IMR-90 (cell line): Measurements from ENCODE around the gene ERC2. TPM values are rescaled to one million over a fixed set of nuclear protein-coding genes. Genes with fewer than 3 reads are reported as not detected.

ENCODE experiments used
- ATAC-seq: fragments of 200-7000 bp; cut with Tn5 transposase; 2 replicates; pipeline ENCODE4 v1.9.1; 2020; ENCODE audit warnings: low read depth, mild to moderate bottlenecking, moderate library complexity
- BruUV-seq: library from RNA; stranded (reverse); fragments of 400-500 nt; replicated peaks from 2 replicates; lab custom pipeline; 2021; lab: Mats Ljungman, UMichigan
- CTCF ChIA-PET: fragments of 300-600 bp; formaldehyde crosslinking; extraction: SDS; loops from one replicate; lab custom pipeline; 2021; ENCODE audit warnings: antibody characterized with exemption; lab: Yijun Ruan, JAX
- POLR2A ChIA-PET: fragments of 300-600 bp; sonication (Branson Sonifier 250); formaldehyde crosslinking; loops from one replicate; lab custom pipeline; 2022; ENCODE audit warnings: antibody characterized with exemption; ENCODE audit not compliant: unreplicated experiment; lab: Charles Lee
- DNase-seq: peaks from one replicate; pipeline ENCODE4 v3.0.0; 2013
- H2AFZ ChIP-seq: replicated peaks from 2 replicates; pipeline ENCODE3; 2013; ENCODE audit warnings: low read length, mild to moderate bottlenecking; ENCODE audit not compliant: poor library complexity
- H2AK5ac ChIP-seq: 2 replicates; pipeline ENCODE4 v1.6.1; 2013; ENCODE audit warnings: low read depth, low read length, inconsistent platforms
- H2AK9ac ChIP-seq: replicated peaks from 2 replicates; pipeline ENCODE3; 2013; ENCODE audit warnings: mild to moderate bottlenecking, low read depth, low read length, moderate library complexity; ENCODE audit not compliant: poor library complexity
- H2BK120ac ChIP-seq: 2 replicates; pipeline ENCODE4 v1.6.1; 2013; ENCODE audit warnings: low read depth, low read length, inconsistent platforms
- H2BK15ac ChIP-seq: 3 replicates; pipeline ENCODE4 v1.6.1; 2013; ENCODE audit warnings: low read depth, low read length, inconsistent platforms
- H2BK20ac ChIP-seq: 2 replicates; pipeline ENCODE4 v1.6.1; 2013; ENCODE audit warnings: low read depth, mild to moderate bottlenecking, inconsistent platforms, low read length, moderate library complexity
- H2BK5ac ChIP-seq: 2 replicates; pipeline ENCODE4 v1.6.1; 2013; ENCODE audit warnings: mild to moderate bottlenecking, low read depth, low read length, inconsistent platforms; ENCODE audit not compliant: poor library complexity, severe bottlenecking
- H3K14ac ChIP-seq: replicated peaks from 2 replicates; pipeline ENCODE4 v1.6.1; 2013; ENCODE audit warnings: low read depth, low read length, inconsistent platforms
- H3K18ac ChIP-seq: 2 replicates; pipeline ENCODE4 v1.6.1; 2013; ENCODE audit warnings: low read depth, low read length, control low read depth
- H3K23ac ChIP-seq: 2 replicates; pipeline ENCODE4 v1.6.1; 2013; ENCODE audit warnings: low read depth, low read length, inconsistent platforms
- H3K27ac ChIP-seq: 2 replicates; pipeline ENCODE4 v1.5.1; 2013; ENCODE audit warnings: mild to moderate bottlenecking, control low read depth, low read length; ENCODE audit not compliant: insufficient read depth
- H3K27me3 ChIP-seq: 2 replicates; pipeline ENCODE4 v1.6.1; 2013; ENCODE audit warnings: low read length; ENCODE audit not compliant: control insufficient read depth, insufficient read depth
- H3K36me3 ChIP-seq: 2 replicates; pipeline ENCODE4 v1.6.1; 2013; ENCODE audit warnings: low read length, mixed read lengths; ENCODE audit not compliant: control insufficient read depth, insufficient read depth
- H3K4ac ChIP-seq: 2 replicates; pipeline ENCODE4 v1.6.1; 2013; ENCODE audit warnings: low read depth, low read length, inconsistent platforms
- H3K4me1 ChIP-seq: 2 replicates; pipeline ENCODE4 v1.6.1; 2013; ENCODE audit warnings: low read length, mixed read lengths; ENCODE audit not compliant: control insufficient read depth, insufficient read depth
- H3K4me2 ChIP-seq: 2 replicates; pipeline ENCODE4 v1.6.1; 2013; ENCODE audit warnings: low read depth, mild to moderate bottlenecking, control low read depth, low read length, moderate library complexity
- H3K4me3 ChIP-seq: 2 replicates; pipeline ENCODE4 v1.5.1; 2013; ENCODE audit warnings: low read depth, mild to moderate bottlenecking, control low read depth, low read length, moderate library complexity; ENCODE audit not compliant: insufficient read depth
- H3K56ac ChIP-seq: 2 replicates; pipeline ENCODE4 v1.6.1; 2013; ENCODE audit warnings: low read length, inconsistent platforms; ENCODE audit not compliant: insufficient read depth; ENCODE audit errors: extremely low read depth
- H3K79me1 ChIP-seq, 2 experiments: 2 replicates each; pipeline ENCODE4 v1.6.1; 2013; ENCODE audit warnings: low read length in 2 of 2, inconsistent platforms in 1 of 2, low read depth in 1 of 2
- H3K9ac ChIP-seq: 2 replicates; pipeline ENCODE4 v1.6.1; 2013; ENCODE audit warnings: low read depth, low read length, control low read depth
- H3K9me1 ChIP-seq: 2 replicates; pipeline ENCODE4 v1.6.1; 2013; ENCODE audit warnings: low read length, inconsistent platforms; ENCODE audit not compliant: insufficient read depth
- H3K9me3 ChIP-seq: 2 replicates; pipeline ENCODE4 v1.6.1; 2013; ENCODE audit warnings: low read length; ENCODE audit not compliant: control insufficient read depth, insufficient read depth
- H4K20me1 ChIP-seq: 2 replicates; pipeline ENCODE4 v1.6.1; 2013; ENCODE audit warnings: low read length, inconsistent platforms; ENCODE audit not compliant: insufficient read depth
- H4K5ac ChIP-seq: 2 replicates; pipeline ENCODE4 v1.6.1; 2013; ENCODE audit warnings: mild to moderate bottlenecking, low read depth, low read length, control low read depth
- H4K8ac ChIP-seq, 2 experiments: 2 replicates each; pipeline ENCODE4 v1.6.1; 2013; ENCODE audit warnings: low read depth in 2 of 2, low read length in 2 of 2, control low read depth in 1 of 2, inconsistent platforms in 1 of 2
- H4K91ac ChIP-seq: 2 replicates; pipeline ENCODE4 v1.6.1; 2013; ENCODE audit warnings: low read depth, low read length, inconsistent platforms; ENCODE audit not compliant: insufficient read depth
- BHLHE40 ChIP-seq: fragments of 150-350 bp; IDR thresholded peaks from 2 replicates; pipeline ENCODE4 v1.6.1; 2016; ENCODE audit warnings: mild to moderate bottlenecking, low read depth, low read length
- CEBPB ChIP-seq: IDR thresholded peaks from 2 replicates; pipeline ENCODE4 v1.6.1; 2012; ENCODE audit warnings: low read depth, low read length, improper control_type of control experiment
- CHD1 ChIP-seq: IDR thresholded peaks from 2 replicates; pipeline ENCODE4 v1.6.1; 2012; ENCODE audit warnings: low read depth, low read length, improper control_type of control experiment
- CTCF ChIP-seq: conservative IDR thresholded peaks from 2 replicates; pipeline ENCODE4 v1.5.1; 2012; ENCODE audit warnings: mild to moderate bottlenecking, low read depth, low read length, improper control_type of control experiment
- ELK1 ChIP-seq: fragments of 150-350 bp; IDR thresholded peaks from 2 replicates; pipeline ENCODE4 v1.6.1; 2016; ENCODE audit warnings: low read depth, mild to moderate bottlenecking, low read length, moderate library complexity, borderline replicate concordance
- FOS ChIP-seq: fragments of 150-350 bp; IDR thresholded peaks from 2 replicates; pipeline ENCODE4 v1.6.1; 2016; ENCODE audit warnings: low read depth, low read length
- MAFK ChIP-seq: IDR thresholded peaks from 2 replicates; pipeline ENCODE4 v1.6.1; 2012; ENCODE audit warnings: low read depth, low read length, improper control_type of control experiment
- MAZ ChIP-seq: IDR thresholded peaks from 2 replicates; pipeline ENCODE4 v1.6.1; 2012; ENCODE audit warnings: low read depth, mild to moderate bottlenecking, low read length, improper control_type of control experiment, moderate library complexity, borderline replicate concordance
- MXI1 ChIP-seq: IDR thresholded peaks from 2 replicates; pipeline ENCODE4 v1.6.1; 2012; ENCODE audit warnings: low read depth, mild to moderate bottlenecking, low read length, moderate library complexity, borderline replicate concordance
- NFE2L2 ChIP-seq: fragments of 150-350 bp; IDR thresholded peaks from 2 replicates; pipeline ENCODE4 v1.6.1; 2016; ENCODE audit warnings: low read depth, mild to moderate bottlenecking, low read length
- POLR2A ChIP-seq: IDR thresholded peaks from 2 replicates; pipeline ENCODE4 v1.6.1; 2012; ENCODE audit warnings: mild to moderate bottlenecking, low read depth, low read length
- RAD21 ChIP-seq: IDR thresholded peaks from 2 replicates; pipeline ENCODE4 v1.6.1; 2012; ENCODE audit warnings: low read length, improper control_type of control experiment
- RCOR1 ChIP-seq: IDR thresholded peaks from 2 replicates; pipeline ENCODE4 v1.6.1; 2012; ENCODE audit warnings: mild to moderate bottlenecking, low read length, improper control_type of control experiment; ENCODE audit not compliant: insufficient replicate concordance
- RFX5 ChIP-seq: IDR thresholded peaks from 2 replicates; pipeline ENCODE4 v1.8.0; 2012; ENCODE audit warnings: low read depth, mild to moderate bottlenecking, low read length, moderate library complexity
- SMC3 ChIP-seq: fragments of 150-350 bp; IDR thresholded peaks from 2 replicates; pipeline ENCODE4 v1.6.1; 2016; ENCODE audit warnings: low read depth, mild to moderate bottlenecking, antibody characterized with exemption, low read length, moderate library complexity
- USF2 ChIP-seq: fragments of 150-350 bp; IDR thresholded peaks from 2 replicates; pipeline ENCODE4 v1.6.1; 2017; ENCODE audit warnings: mild to moderate bottlenecking, antibody characterized with exemption, low read length, low read depth
- WGBS, 2 experiments: methylation state at CpG; one replicate each; pipeline versions ENCODE4 v1.1.5 to v1.1.7; 2013; ENCODE audit warnings: missing lambda C conversion rate in 2 of 2; ENCODE audit not compliant: insufficient read length in 1 of 2; ENCODE audit errors: extremely low coverage in 2 of 2; 5-methylcytosine and 5-hydroxymethylcytosine counted together
- dilution Hi-C: fragments of 300-500 bp; cut with HindIII; formaldehyde crosslinking; loops from one replicate; pipeline ENCODE4 v1.14.3; 2018; ENCODE audit warnings: low sequenced_read_pairs; ENCODE audit not compliant: unreplicated experiment
- in situ Hi-C: fragments of 300-500 bp; cut with MboI; formaldehyde crosslinking; loops from 3 replicates; pipeline ENCODE4 v1.14.3; 2019; ENCODE audit warnings: low sequenced_read_pairs, inconsistent platforms, mixed read lengths
- intact Hi-C: fragments of 100-400 bp; cut with micrococcal nuclease; formaldehyde crosslinking; loops from 2 replicates; pipeline ENCODE4 v1.10.0; 2022
- polyA plus RNA-seq, 3 experiments: library from polyadenylated mRNA; depleted of rRNA; stranded (reverse); fragments of >200 nt; gene quantifications; 2 replicates each; pipeline ENCODE4 v1.2.3, GENCODE V29; 2012; ENCODE audit warnings: low replicate concordance in 1 of 3
- total RNA-seq: library from RNA; depleted of rRNA; stranded (reverse); fragments of >200 nt; gene quantifications from 2 replicates; pipeline ENCODE4 v1.2.3, GENCODE V29; 2012

Gene ERC2
- total and polyA plus RNA-seq, 2 of the 4 experiments (the other 2 are of a cell fraction): 0.17 to 0.18 TPM

- POLR2A ChIA-PET: no interaction called here
- TF ChIP-seq RFX5: no peak
- TF ChIP-seq CHD1: no peak
- TF ChIP-seq POLR2A: no peak
- TF ChIP-seq SMC3: no peak
- TF ChIP-seq MXI1: no peak
- TF ChIP-seq USF2: no peak
- TF ChIP-seq NFE2L2: no peak
- no peak for TF ChIP-seq MAFK
- TF ChIP-seq RCOR1: no peak
- no peak for TF ChIP-seq CTCF
- no peak for TF ChIP-seq BHLHE40
- no peak for TF ChIP-seq CEBPB
- no peak for TF ChIP-seq ELK1
- no peak for TF ChIP-seq MAZ
- no peak for TF ChIP-seq RAD21
- no peak for TF ChIP-seq FOS
- no peak overlapping the region for H2BK15ac ChIP-seq
- H4K20me1 ChIP-seq: no peaks in the 10 kb centered on the region
- no peak overlapping the region for H3K27ac ChIP-seq
- no peaks in the 10 kb centered on the region for H3K36me3 ChIP-seq
- dilution Hi-C loops (no loop called here), intact Hi-C loops (no loop called here), in situ Hi-C loops (no loop called here)
- H3K9me3 ChIP-seq: no peaks in the 10 kb centered on the region
- no peaks in the 10 kb centered on the region for H3K27me3 ChIP-seq
- H3K4me1 ChIP-seq: no peaks in the 10 kb centered on the region
- no peak for DNase-seq
- no peak overlapping the region for H3K18ac ChIP-seq
- no peak overlapping the region for H4K5ac ChIP-seq
- H2AFZ ChIP-seq: no peak overlapping the region
- WGBS, 2 experiments: 43% methylated on average over 1 of the region's 3 CpGs; no CpG with 5 or more reads in 1 of the 2 experiments
- BruUV-seq: no TSS peak
- ATAC-seq: no peak
- H3K79me1 ChIP-seq: no peaks in the 10 kb centered on the region
- H2BK20ac ChIP-seq: no peak overlapping the region
- CTCF ChIA-PET: no interaction called here
- H3K4ac ChIP-seq: no peak overlapping the region
- H3K4me2 ChIP-seq: no peak overlapping the region
- H2BK120ac ChIP-seq: no peak overlapping the region
- no peaks in the 10 kb centered on the region for H3K9me1 ChIP-seq
- no peak overlapping the region for H3K4me3 ChIP-seq
- no peak overlapping the region for H2AK9ac ChIP-seq
- H2BK5ac ChIP-seq: no peak overlapping the region
- no peak overlapping the region for H4K91ac ChIP-seq
- H3K9ac ChIP-seq: no peak overlapping the region
- H3K56ac ChIP-seq: no peak overlapping the region
- H4K8ac ChIP-seq: no peak overlapping the region
- no peak overlapping the region for H3K14ac ChIP-seq
- H2AK5ac ChIP-seq: no peak overlapping the region
- no peak overlapping the region for H3K23ac ChIP-seq
Observed at GRCh38 chr3:56389183-56389830, 79.0 kb downstream of the ERC2 start.
